NB4 (cell line): ENCODE measurements around the gene BCAT1.

ENCODE experiments used
- DNase-seq: peaks from one replicate; pipeline ENCODE4 v3.0.0; 2010; ENCODE audit warnings: low read depth
- H3K4me3 ChIP-seq: one replicate; pipeline ENCODE4 v1.5.1; 2011; ENCODE audit warnings: mild to moderate bottlenecking, low read depth, low read length, moderate library complexity
- MYC ChIP-seq: IDR thresholded peaks from 2 replicates; pipeline ENCODE4 v1.6.1; 2011; ENCODE audit warnings: low read depth, low read length
- POLR2A ChIP-seq: IDR thresholded peaks from 2 replicates; pipeline ENCODE4 v1.6.1; 2011; ENCODE audit warnings: mild to moderate bottlenecking; ENCODE audit not compliant: insufficient read length; ENCODE audit errors: extremely low read depth
- TF ChIP-seq, protein P1 (sequence below): IDR thresholded peaks from 2 replicates; pipeline ENCODE4 v1.6.1; 2011; ENCODE audit warnings: low read depth, low read length
- TF ChIP-seq, protein P2 (sequence below): IDR thresholded peaks from one replicate; pipeline ENCODE4 v1.5.1; 2012; ENCODE audit warnings: low read depth, low read length

Gene BCAT1

DNA sequence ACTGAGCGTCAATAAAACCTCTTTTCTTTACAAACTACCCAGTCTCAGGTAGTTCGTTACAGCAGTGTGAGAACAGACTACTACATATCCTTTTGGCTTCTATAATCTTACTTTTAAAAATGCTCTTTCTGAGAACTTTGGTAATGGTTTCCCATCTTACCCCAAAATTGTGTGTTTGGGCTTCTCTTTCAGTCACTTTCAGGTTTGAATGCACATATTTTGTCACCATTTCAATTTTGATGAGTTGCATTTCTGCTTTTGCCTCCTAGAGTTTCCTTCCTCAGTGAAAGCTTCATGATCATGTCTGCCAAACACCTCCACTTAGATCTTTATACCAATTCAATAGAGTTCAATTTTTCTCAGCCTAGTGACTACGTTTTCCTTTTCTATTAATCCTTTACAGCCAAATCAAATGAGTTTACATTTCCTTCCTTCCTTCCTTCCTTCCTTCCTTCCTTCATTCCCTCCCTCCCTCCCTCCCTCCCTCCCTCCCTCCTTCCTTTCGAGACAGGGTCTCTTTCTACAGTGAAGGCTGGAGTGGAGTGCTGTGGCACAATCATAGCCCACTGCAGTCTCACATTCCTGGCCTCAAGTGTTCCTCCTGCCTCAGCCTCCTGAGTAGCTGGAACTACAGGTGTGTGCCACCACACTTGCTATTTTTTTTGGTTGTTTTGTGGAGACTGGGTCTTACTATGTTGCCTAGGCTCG is 124.9 kb downstream of the BCAT1 start:
- TF ChIP-seq, protein P1, sequence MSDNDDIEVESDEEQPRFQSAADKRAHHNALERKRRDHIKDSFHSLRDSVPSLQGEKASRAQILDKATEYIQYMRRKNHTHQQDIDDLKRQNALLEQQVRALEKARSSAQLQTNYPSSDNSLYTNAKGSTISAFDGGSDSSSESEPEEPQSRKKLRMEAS, result no peak
- TF ChIP-seq, protein P2, sequence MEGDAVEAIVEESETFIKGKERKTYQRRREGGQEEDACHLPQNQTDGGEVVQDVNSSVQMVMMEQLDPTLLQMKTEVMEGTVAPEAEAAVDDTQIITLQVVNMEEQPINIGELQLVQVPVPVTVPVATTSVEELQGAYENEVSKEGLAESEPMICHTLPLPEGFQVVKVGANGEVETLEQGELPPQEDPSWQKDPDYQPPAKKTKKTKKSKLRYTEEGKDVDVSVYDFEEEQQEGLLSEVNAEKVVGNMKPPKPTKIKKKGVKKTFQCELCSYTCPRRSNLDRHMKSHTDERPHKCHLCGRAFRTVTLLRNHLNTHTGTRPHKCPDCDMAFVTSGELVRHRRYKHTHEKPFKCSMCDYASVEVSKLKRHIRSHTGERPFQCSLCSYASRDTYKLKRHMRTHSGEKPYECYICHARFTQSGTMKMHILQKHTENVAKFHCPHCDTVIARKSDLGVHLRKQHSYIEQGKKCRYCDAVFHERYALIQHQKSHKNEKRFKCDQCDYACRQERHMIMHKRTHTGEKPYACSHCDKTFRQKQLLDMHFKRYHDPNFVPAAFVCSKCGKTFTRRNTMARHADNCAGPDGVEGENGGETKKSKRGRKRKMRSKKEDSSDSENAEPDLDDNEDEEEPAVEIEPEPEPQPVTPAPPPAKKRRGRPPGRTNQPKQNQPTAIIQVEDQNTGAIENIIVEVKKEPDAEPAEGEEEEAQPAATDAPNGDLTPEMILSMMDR, result no peak
- no peak for TF ChIP-seq MYC
- no peak for TF ChIP-seq POLR2A
- no peak overlapping the region for H3K4me3 ChIP-seq
- DNase-seq, result no peak

DNA sequence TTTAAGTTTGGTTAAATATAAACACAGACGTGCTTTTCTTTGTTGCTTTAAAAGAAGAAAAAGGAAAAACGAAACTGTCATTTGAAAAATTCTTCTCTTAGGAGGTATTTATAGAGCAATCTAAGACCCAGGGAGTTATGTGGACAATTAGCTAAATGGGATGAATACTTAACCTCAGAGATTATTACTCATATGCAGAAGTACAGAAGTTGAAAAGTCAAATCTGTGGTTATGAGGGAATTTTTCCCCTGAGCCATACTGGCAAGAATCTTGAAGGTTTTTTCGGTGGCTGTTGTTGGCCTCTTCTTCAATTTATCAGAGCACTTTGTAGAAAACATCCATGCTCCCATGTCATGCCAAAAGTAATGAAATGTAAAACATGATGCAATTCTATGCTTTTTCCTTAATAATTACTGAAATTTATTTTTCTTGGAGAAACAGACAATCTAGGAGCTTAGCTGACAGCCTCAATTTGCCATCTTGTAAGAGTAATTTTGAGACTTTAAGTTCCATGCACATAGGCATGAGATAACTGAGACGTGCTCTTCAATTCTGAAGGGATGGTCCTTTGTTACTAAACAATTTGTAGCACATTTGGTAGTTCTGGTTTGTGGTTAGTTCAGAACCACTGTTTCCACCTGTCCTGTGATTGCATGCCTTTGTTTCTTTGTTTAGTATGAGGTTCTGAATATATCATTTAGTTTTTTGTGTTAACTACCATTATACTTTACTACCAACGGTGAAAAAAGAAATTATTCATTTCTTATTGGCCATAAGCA is 126.6 kb downstream of the BCAT1 start:
- DNase-seq, result no peak
- TF ChIP-seq, protein P1, result no peak
- TF ChIP-seq, protein P2, result no peak
- TF ChIP-seq POLR2A (no peak), MYC (no peak)
- H3K4me3 ChIP-seq, result no peak overlapping the region

DNA sequence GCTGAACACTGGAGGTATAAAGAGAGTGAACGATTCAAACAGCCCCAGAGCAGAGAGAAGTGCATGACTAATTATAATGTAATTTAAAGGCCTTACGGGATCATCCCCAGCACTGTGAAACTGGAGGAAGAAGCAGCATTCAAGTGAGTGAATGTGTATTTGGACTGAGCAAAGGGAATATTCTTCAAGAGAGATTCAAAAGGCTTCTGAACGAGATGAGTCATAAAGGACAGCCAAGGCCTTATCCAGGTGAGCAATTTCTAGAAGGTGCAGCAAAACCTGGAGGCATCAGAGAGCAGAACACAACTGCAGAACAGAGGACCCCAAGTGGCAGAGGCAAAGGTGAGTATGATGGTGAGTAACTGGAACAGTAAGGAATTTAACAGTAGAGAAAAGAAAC is 127.2 kb downstream of the BCAT1 start:
- TF ChIP-seq, protein P2, result no peak
- TF ChIP-seq, protein P1, result no peak
- TF ChIP-seq MYC, result no peak
- TF ChIP-seq POLR2A, result no peak
- H3K4me3 ChIP-seq, result no peak overlapping the region
- DNase-seq, result no peak

DNA sequence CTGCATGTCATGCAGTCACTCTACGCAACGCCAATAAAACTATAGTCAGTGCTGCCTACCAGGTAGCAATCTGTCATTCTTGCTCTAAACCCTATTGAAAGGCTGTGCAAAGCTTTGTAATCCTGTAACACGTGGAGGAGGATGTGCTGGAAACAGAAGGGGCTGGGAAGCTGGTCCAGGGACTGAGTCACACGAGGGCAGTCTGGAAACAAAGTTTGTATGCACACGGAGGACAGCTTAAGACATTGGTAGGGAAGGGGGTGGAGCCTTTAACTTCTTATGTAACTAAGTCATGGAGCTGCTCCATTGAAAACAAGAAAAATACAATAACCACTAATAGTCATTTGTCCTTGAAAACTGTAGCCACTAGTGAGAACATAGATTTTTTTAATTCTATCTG is 128.0 kb downstream of the BCAT1 start:
- DNase-seq, result no peak
- TF ChIP-seq POLR2A (no peak), MYC (no peak)
- TF ChIP-seq, protein P2, result no peak
- TF ChIP-seq, protein P1, result no peak
- H3K4me3 ChIP-seq, result no peak overlapping the region

DNA sequence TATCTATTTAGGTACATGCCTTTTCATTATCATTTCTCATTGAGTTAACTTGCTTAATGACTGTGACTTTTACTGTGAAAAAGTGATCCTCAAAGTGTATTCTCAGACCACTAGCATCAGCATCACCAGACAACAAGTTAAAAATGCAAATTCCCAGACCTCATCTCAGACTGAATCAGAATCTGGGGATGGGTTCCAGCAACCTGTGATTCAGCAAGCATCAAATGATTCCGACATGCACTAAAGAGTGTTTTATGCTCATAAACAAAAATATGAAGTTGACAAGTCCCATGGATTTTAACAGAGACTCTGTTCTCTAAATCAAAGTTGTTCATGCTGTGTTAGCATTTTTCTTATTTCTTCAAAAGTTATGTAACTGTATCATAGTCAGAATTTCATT is 130.6 kb downstream of the BCAT1 start:
- no peak for DNase-seq
- H3K4me3 ChIP-seq, result no peak overlapping the region
- TF ChIP-seq, protein P2, result no peak
- TF ChIP-seq, protein P1, result no peak
- TF ChIP-seq MYC, result no peak
- no peak for TF ChIP-seq POLR2A
